Coronary artery (tissue), 2 donors: ENCODE measurements around the gene ZNF555.

Source experiments
- DNase-seq: peaks from one replicate; pipeline ENCODE4 v3.0.0-alpha.2; 2017; ENCODE audit warnings: low spot score
- H3K27ac ChIP-seq, 2 donors: fragments of 200-600 bp; sonication (generic); one replicate each; pipeline ENCODE4 v1.5.1; 2016 to 2019
- H3K4me3 ChIP-seq: fragments of 200-600 bp; sonication (generic); 2 replicates; pipeline ENCODE4 v1.5.1; 2016; ENCODE audit warnings: mild to moderate bottlenecking, moderate library complexity
- CTCF ChIP-seq: fragments of 200-600 bp; sonication (generic); IDR thresholded peaks from one replicate; pipeline ENCODE4 v1.5.1; 2019; ENCODE audit warnings: antibody characterized with exemption

The ZNF555 gene

GRCh38 chr19:2804156-2805004 is 36.9 kb upstream of the ZNF555 start:
- H3K4me3 ChIP-seq, result no peak overlapping the region
- TF ChIP-seq CTCF, result no peak
- H3K27ac ChIP-seq, result no peak overlapping the region
- DNase-seq, result no peak

- H3K4me3 ChIP-seq, result no peak overlapping the region
- DNase-seq, result no peak
- no peak for TF ChIP-seq CTCF
- H3K27ac ChIP-seq, result no peak overlapping the region
Observed at GRCh38 chr19:2805261-2805900, 35.9 kb upstream of the ZNF555 start.

- Histone ChIP-seq H3K4me3 (no peak overlapping the region), H3K27ac (no peak overlapping the region)
- no peak for DNase-seq
- no peak for TF ChIP-seq CTCF
Observed at GRCh38 chr19:2805991-2806649, 35.2 kb upstream of the ZNF555 start.

GRCh38 chr19:2806736-2807378 is 34.4 kb upstream of the ZNF555 start:
- Histone ChIP-seq H3K4me3 (no peak overlapping the region), H3K27ac (no peak overlapping the region)
- TF ChIP-seq CTCF, result no peak
- no peak for DNase-seq

- Histone ChIP-seq H3K4me3 (no peak overlapping the region), H3K27ac (no peak overlapping the region)
- no peak for TF ChIP-seq CTCF
- DNase-seq, result no peak
Observed at GRCh38 chr19:2807379-2808128, 33.7 kb upstream of the ZNF555 start.

- Histone ChIP-seq H3K27ac (no peak overlapping the region), H3K4me3 (no peak overlapping the region)
- no peak for TF ChIP-seq CTCF
- no peak for DNase-seq
Observed at GRCh38 chr19:2808129-2808941, 32.9 kb upstream of the ZNF555 start.
